SK-N-SH treated with all-trans-retinoic acid at 6 μM for 48 hours (cell line): ENCODE measurements around the gene FLII.

Source experiments
- ARNTL ChIP-seq: fragments of 450-650 bp; formaldehyde crosslinking; IDR thresholded peaks from 2 replicates; pipeline ENCODE4 v1.5.0; 2020; ENCODE audit warnings: low read depth, mild to moderate bottlenecking, moderate library complexity, borderline replicate concordance
- BACH2 ChIP-seq: fragments of 250-450 bp; sonication (Bioruptor Pico); IDR thresholded peaks from 2 replicates; pipeline ENCODE4 v1.9.0; 2021; ENCODE audit warnings: mild to moderate bottlenecking, borderline replicate concordance
- CREB5 ChIP-seq: fragments of 250-450 bp; sonication (Bioruptor Pico); IDR thresholded peaks from 2 replicates; pipeline ENCODE4 v1.5.1; 2020; ENCODE audit warnings: low read depth, mild to moderate bottlenecking, moderate library complexity
- POU6F1 ChIP-seq: fragments of 250-450 bp; sonication (Bioruptor Pico); IDR thresholded peaks from 2 replicates; pipeline ENCODE4 v1.8.0; 2021; ENCODE audit warnings: low read depth, mild to moderate bottlenecking, moderate library complexity, borderline replicate concordance
- RARB ChIP-seq: fragments of 250-450 bp; sonication (Bioruptor Pico); IDR thresholded peaks from 2 replicates; pipeline ENCODE4 v1.8.0; 2021; ENCODE audit warnings: mild to moderate bottlenecking, moderate library complexity
- TCF4 ChIP-seq: fragments of 250-450 bp; sonication (Bioruptor Pico); IDR thresholded peaks from 2 replicates; pipeline ENCODE4 v1.8.0; 2021; ENCODE audit warnings: mild to moderate bottlenecking, moderate library complexity, borderline replicate concordance
- TSHZ2 ChIP-seq: fragments of 250-450 bp; sonication (Bioruptor Pico); IDR thresholded peaks from 2 replicates; pipeline ENCODE4 v1.5.0; 2020; ENCODE audit warnings: mild to moderate bottlenecking, moderate library complexity
- ZFP3 ChIP-seq: fragments of 250-450 bp; sonication (Bioruptor Pico); IDR thresholded peaks from 2 replicates; pipeline ENCODE4 v1.5.0; 2020; ENCODE audit warnings: mild to moderate bottlenecking, moderate library complexity
- ZFP30 ChIP-seq: fragments of 450-650 bp; formaldehyde crosslinking; IDR thresholded peaks from 2 replicates; pipeline ENCODE4 v1.5.0; 2022; ENCODE audit warnings: mild to moderate bottlenecking, moderate library complexity
- ZNF8 ChIP-seq: fragments of 450-650 bp; formaldehyde crosslinking; IDR thresholded peaks from 2 replicates; pipeline ENCODE4 v1.5.0; 2020; ENCODE audit warnings: mild to moderate bottlenecking, moderate library complexity
- TF ChIP-seq, protein P1 (sequence below): fragments of 250-450 bp; sonication (Bioruptor Pico); IDR thresholded peaks from 2 replicates; pipeline ENCODE4 v1.5.1; 2021; ENCODE audit warnings: mild to moderate bottlenecking, moderate library complexity

- no peak for TF ChIP-seq TCF4 (CRISPR knock-in tag)
- TF ChIP-seq BACH2: no peak
- no peak for TF ChIP-seq TSHZ2 (CRISPR knock-in tag)
- TF ChIP-seq CREB5 (CRISPR knock-in tag): no peak
- TF ChIP-seq ZNF8 (CRISPR knock-in tag): no peak
- no peak for TF ChIP-seq ARNTL (CRISPR knock-in tag)
- no peak for TF ChIP-seq ZFP30
- TF ChIP-seq, protein P1, sequence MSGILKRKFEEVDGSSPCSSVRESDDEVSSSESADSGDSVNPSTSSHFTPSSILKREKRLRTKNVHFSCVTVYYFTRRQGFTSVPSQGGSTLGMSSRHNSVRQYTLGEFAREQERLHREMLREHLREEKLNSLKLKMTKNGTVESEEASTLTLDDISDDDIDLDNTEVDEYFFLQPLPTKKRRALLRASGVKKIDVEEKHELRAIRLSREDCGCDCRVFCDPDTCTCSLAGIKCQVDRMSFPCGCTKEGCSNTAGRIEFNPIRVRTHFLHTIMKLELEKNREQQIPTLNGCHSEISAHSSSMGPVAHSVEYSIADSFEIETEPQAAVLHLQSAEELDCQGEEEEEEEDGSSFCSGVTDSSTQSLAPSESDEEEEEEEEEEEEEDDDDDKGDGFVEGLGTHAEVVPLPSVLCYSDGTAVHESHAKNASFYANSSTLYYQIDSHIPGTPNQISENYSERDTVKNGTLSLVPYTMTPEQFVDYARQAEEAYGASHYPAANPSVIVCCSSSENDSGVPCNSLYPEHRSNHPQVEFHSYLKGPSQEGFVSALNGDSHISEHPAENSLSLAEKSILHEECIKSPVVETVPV (CRISPR knock-in tag): no peak
- no peak for TF ChIP-seq POU6F1
- no peak for TF ChIP-seq ZFP3
- TF ChIP-seq RARB: no peak
These were observed 11.8 kb upstream of the FLII start for GRCh38 chr17:18270046-18270931.
